ENCODE results near the gene C9orf72.
A peak's percentile ranks its signal among the peaks of the same experiment; 100 is the strongest.

GRCh38 chr9:27548055-27548741 is 25.1 kb downstream of the C9orf72 start:
- TF ChIP-seq CTCF (IDR thresholded peaks at IDR 0.05) (peak; percentile 23 to 50 (median 46)), POLR2A (IDR thresholded peaks at IDR 0.05) (no peak)
